Parathyroid adenoma (tissue), 2 donors: Measurements from ENCODE around the gene RPRML.

Experiments used
- H2AFZ ChIP-seq: fragments of 300-600 bp; sonication (generic); one replicate; pipeline ENCODE4 v1.7.0; 2017; ENCODE audit warnings: antibody characterized with exemption, mild to moderate bottlenecking
- H3K27ac ChIP-seq: fragments of 300-600 bp; sonication (generic); one replicate; pipeline ENCODE4 v1.7.0; 2017
- H3K27me3 ChIP-seq: fragments of 300-600 bp; sonication (generic); one replicate; pipeline ENCODE4 v1.7.0; 2017; ENCODE audit warnings: low read length; ENCODE audit not compliant: control insufficient read depth, insufficient read depth
- H3K36me3 ChIP-seq: fragments of 300-600 bp; sonication (generic); one replicate; pipeline ENCODE4 v1.7.0; 2017; ENCODE audit warnings: low read length; ENCODE audit not compliant: control insufficient read depth, insufficient read depth
- H3K4me1 ChIP-seq: fragments of 300-600 bp; sonication (generic); one replicate; pipeline ENCODE4 v1.7.0; 2017; ENCODE audit warnings: control low read depth
- H3K4me2 ChIP-seq: fragments of 300-600 bp; sonication (generic); one replicate; pipeline ENCODE4 v1.7.0; 2017; ENCODE audit warnings: low read length
- H3K4me3 ChIP-seq: fragments of 300-600 bp; sonication (generic); one replicate; pipeline ENCODE4 v1.7.0; 2017; ENCODE audit warnings: low read depth, low read length
- H3K79me2 ChIP-seq: fragments of 300-600 bp; sonication (generic); one replicate; pipeline ENCODE4 v1.7.0; 2017; ENCODE audit warnings: control low read depth
- H3K9ac ChIP-seq: fragments of 300-600 bp; sonication (generic); one replicate; pipeline ENCODE4 v1.7.0; 2017; ENCODE audit warnings: mild to moderate bottlenecking
- H3K9me3 ChIP-seq: fragments of 300-600 bp; sonication (generic); one replicate; pipeline ENCODE4 v1.7.0; 2017; ENCODE audit warnings: low read length; ENCODE audit not compliant: control insufficient read depth
- CTCF ChIP-seq: fragments of 300-600 bp; sonication (generic); IDR thresholded peaks from one replicate; pipeline ENCODE4 v1.7.0; 2017; ENCODE audit warnings: antibody characterized with exemption, mild to moderate bottlenecking
- donor health status: primary hyperparathyroidism.

RPRML gene

GRCh38 chr17:46952115-46952514 is 26.9 kb downstream of the RPRML start:
- H3K4me3 ChIP-seq: no peak overlapping the region
- no peaks in the 10 kb centered on the region for H3K4me1 ChIP-seq
- H3K79me2 ChIP-seq: no peaks in the 10 kb centered on the region
- no peaks in the 10 kb centered on the region for H3K9me3 ChIP-seq
- no peaks in the 10 kb centered on the region for H3K36me3 ChIP-seq
- no peak overlapping the region for H3K4me2 ChIP-seq
- no peak for TF ChIP-seq CTCF
- no peaks in the 10 kb centered on the region for H3K27me3 ChIP-seq
- H3K9ac ChIP-seq: no peak overlapping the region
- H2AFZ ChIP-seq: no peak overlapping the region
- no peak overlapping the region for H3K27ac ChIP-seq

DNA sequence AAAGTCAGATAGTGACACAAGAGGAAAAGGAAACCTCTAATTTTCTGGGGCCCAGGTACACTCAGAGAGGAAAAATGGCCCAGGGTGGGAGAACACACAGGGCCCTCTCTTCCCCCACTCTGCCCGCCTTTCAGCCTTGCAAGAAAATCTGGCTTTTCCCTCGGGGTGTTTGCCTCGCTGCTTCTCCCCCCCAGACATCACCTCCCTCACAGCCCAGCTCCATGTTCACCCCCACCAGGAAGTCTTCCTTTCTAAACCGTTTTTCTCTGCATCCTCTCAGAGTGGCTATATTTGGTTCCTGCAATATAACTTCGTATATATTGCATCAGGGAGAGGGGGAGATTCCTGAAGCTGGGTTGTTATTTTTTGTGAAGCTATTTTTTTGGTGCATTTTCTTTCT is 27.3 kb downstream of the RPRML start:
- no peak overlapping the region for H3K9ac ChIP-seq
- H3K9me3 ChIP-seq: no peaks in the 10 kb centered on the region
- TF ChIP-seq CTCF: no peak

DNA sequence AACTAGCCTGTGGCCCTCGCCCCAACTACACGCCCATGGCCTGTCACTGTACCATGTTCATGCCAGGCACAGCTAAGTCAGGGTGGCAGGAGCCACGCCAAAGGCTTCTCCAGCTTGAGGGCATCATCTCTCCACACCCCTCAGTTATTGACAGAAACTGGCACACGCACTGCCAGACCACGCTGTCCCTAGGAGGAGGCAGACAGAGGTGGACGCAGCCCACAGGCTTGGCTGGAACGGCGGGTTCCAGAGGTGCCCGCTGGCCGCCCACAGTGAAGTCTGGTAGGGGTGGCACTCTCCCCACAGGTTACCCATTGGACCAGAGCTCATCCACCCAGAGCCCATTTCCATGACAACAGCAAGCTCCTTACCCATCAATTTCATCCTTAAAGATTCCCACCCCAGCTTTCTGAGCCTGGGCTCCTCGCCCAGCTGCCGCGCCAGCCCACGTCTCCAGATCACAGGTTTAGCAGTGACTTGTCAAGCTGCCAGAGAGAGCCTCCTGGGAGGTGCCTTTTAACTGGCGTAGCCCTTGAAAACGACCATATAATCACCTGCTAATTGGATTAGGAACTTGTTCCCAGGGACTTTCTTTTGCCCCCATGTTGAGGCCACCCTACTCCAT is 27.9 kb downstream of the RPRML start:
- TF ChIP-seq CTCF: no peak
- no peak overlapping the region for H3K4me2 ChIP-seq
- H2AFZ ChIP-seq: no peak overlapping the region
- no peaks in the 10 kb centered on the region for H3K27me3 ChIP-seq
- H3K27ac ChIP-seq: no peak overlapping the region
- H3K4me1 ChIP-seq: no peaks in the 10 kb centered on the region
- no peaks in the 10 kb centered on the region for H3K79me2 ChIP-seq
- no peak overlapping the region for H3K9ac ChIP-seq
- H3K36me3 ChIP-seq: no peaks in the 10 kb centered on the region
- H3K4me3 ChIP-seq: no peak overlapping the region
- H3K9me3 ChIP-seq: no peaks in the 10 kb centered on the region

More for the DNA sequence above, 27.3 kb downstream of the RPRML start:
- Histone ChIP-seq H2AFZ (no peak overlapping the region), H3K4me3 (no peak overlapping the region), H3K79me2 (no peaks in the 10 kb centered on the region), H3K27ac (no peak overlapping the region), H3K36me3 (no peaks in the 10 kb centered on the region), H3K27me3 (no peaks in the 10 kb centered on the region), H3K4me1 (no peaks in the 10 kb centered on the region), H3K4me2 (no peak overlapping the region)

- Histone ChIP-seq H2AFZ (no peak overlapping the region), H3K27me3 (no peaks in the 10 kb centered on the region), H3K4me2 (no peak overlapping the region), H3K4me1 (no peaks in the 10 kb centered on the region), H3K9ac (no peak overlapping the region), H3K4me3 (no peak overlapping the region), H3K9me3 (no peaks in the 10 kb centered on the region), H3K27ac (no peak overlapping the region), H3K79me2 (no peaks in the 10 kb centered on the region), H3K36me3 (no peaks in the 10 kb centered on the region)
- TF ChIP-seq CTCF: no peak
Measured at GRCh38 chr17:46950342-46950996, 28.6 kb downstream of the RPRML start.
